Activated CD4-positive, alpha-beta T cell treated with anti-CD3 and anti-CD28 coated beads for 36 hours (primary cell): ENCODE measurements around the gene NKAP. TPM values are rescaled to one million over a fixed set of nuclear protein-coding genes. Genes with fewer than 3 reads are reported as not detected.
"Not testable (repeated sequence)": the region's sequence is repeated elsewhere in the genome, so short reads cannot be mapped to it uniquely, and the experiment has no call there.

ENCODE experiments used
- ATAC-seq: fragments of 200-7000 bp; cut with Tn5 transposase; one replicate; pipeline ENCODE4 v1.10.0; 2021; ENCODE audit warnings: mild to moderate bottlenecking, moderate library complexity
- CTCF ChIA-PET: fragments of 350-600 bp; sonication (Branson Sonifier 250); formaldehyde crosslinking; loops from one replicate; lab custom pipeline; 2021; ENCODE audit warnings: antibody characterized with exemption; lab: Charles Lee
- POLR2A ChIA-PET: fragments of 350-600 bp; sonication (Branson Sonifier 250); formaldehyde crosslinking; loops from one replicate; lab custom pipeline; 2021; ENCODE audit warnings: antibody characterized with exemption, inconsistent platforms; lab: Charles Lee
- DNase-seq: peaks from one replicate; pipeline ENCODE4 v3.0.0-alpha.2; 2020
- H3K27ac Mint-ChIP-seq: one replicate; pipeline ENCODE4 v1.8.0; 2021; ENCODE audit warnings: mixed read lengths
- H3K27me3 Mint-ChIP-seq: one replicate; pipeline ENCODE4 v1.8.0; 2021; ENCODE audit warnings: mixed read lengths
- H3K36me3 Mint-ChIP-seq: one replicate; pipeline ENCODE4 v1.8.0; 2021; ENCODE audit warnings: low read depth, mixed read lengths
- H3K4me1 Mint-ChIP-seq: one replicate; pipeline ENCODE4 v1.8.0; 2021; ENCODE audit warnings: mixed read lengths
- H3K4me3 Mint-ChIP-seq: one replicate; pipeline ENCODE4 v1.8.0; 2021; ENCODE audit warnings: mild to moderate bottlenecking, moderate library complexity, mixed read lengths
- H3K9me3 Mint-ChIP-seq: one replicate; pipeline ENCODE4 v1.8.0; 2021; ENCODE audit warnings: low read depth, mixed read lengths
- intact Hi-C, 2 experiments: fragments of 100-400 bp; cut with DNase I in 1 of 2; cut with micrococcal nuclease in 1 of 2; formaldehyde crosslinking; loops; one replicate each; pipeline versions ENCODE4 v1.14.2 to v1.15.1; 2022 to 2024; cut with DNase I, micrococcal nuclease
- total RNA-seq, 2 experiments: library from RNA; stranded (reverse); gene quantifications; one replicate each; pipeline ENCODE4 v1.2.3, GENCODE V29; 2021

Gene NKAP
- 10 to 100 TPM; 11.8 to 12.2 TPM for total RNA-seq

- ChIA-PET POLR2A (interaction anchor here (1.6 kb wide), 1 partner anchor 152 kb away, joined by 8 read pairs; the partner anchor contains the start of gene RPL39), CTCF (interaction anchor here (0.7 kb wide), 1 partner anchor 306 kb away, joined by 3 read pairs; no protein-coding TSS in a partner anchor)
- intact Hi-C loops = loop anchor here (1.0 to 10.0 kb wide), 8 partner anchors 72 to 475 kb away; partner anchors contain the start of genes NDUFA1 (in 1 of the 2), RNF113A (in 1 of the 2), RPL39 (in 1 of the 2) and SLC25A5 (in 1 of the 2)
- DNase-seq = peak; percentile 84
- peaks cover 20% of the 10 kb centered on the region for H3K4me1 Mint-ChIP-seq
- H3K4me3 Mint-ChIP-seq = peak within 1 kb of the TSS; percentile 99
- peaks cover under 1% of the 10 kb centered on the region for H3K27me3 Mint-ChIP-seq
- peak within 1 kb of the TSS; percentile 98 for H3K27ac Mint-ChIP-seq
- peak; percentile 89 for ATAC-seq
- peaks cover 5% of the 10 kb centered on the region for H3K36me3 Mint-ChIP-seq
- no peaks in the 10 kb centered on the region for H3K9me3 Mint-ChIP-seq
Observed at GRCh38 chrX:119943185-119943988, at the start of gene NKAP. NKAP (minus strand) TSS chrX:119943751; CDS start chrX:119943605, 146 bp downstream.

GRCh38 chrX:119991005-119991787, 47.6 kb upstream of the NKAP start:
- Mint-ChIP-seq H3K27ac (no peak overlapping the region), H3K9me3 (no peaks in the 10 kb centered on the region), H3K27me3 (peaks cover 40% of the 10 kb centered on the region), H3K36me3 (no peaks in the 10 kb centered on the region), H3K4me3 (peak overlapping the region; percentile 62), H3K4me1 (peaks cover 8% of the 10 kb centered on the region)
- ChIA-PET CTCF (interaction anchor here (1.3 to 1.4 kb wide), 2 partner anchors 9 to 10 kb away, joined by 3 to 7 read pairs; no protein-coding TSS in a partner anchor), POLR2A (no interaction called here)
- intact Hi-C loops = no loop called here
- DNase-seq = peak; percentile 16
- ATAC-seq = no peak

- no peak for ATAC-seq
- ChIA-PET CTCF (interaction anchor here (1.3 to 1.4 kb wide), 2 partner anchors 9 to 10 kb away, joined by 3 to 7 read pairs; no protein-coding TSS in a partner anchor), POLR2A (no interaction called here)
- Mint-ChIP-seq H3K27ac (no peak overlapping the region), H3K27me3 (peaks cover 37% of the 10 kb centered on the region), H3K4me3 (peak overlapping the region; percentile 62), H3K36me3 (no peaks in the 10 kb centered on the region), H3K4me1 (peaks cover 8% of the 10 kb centered on the region), H3K9me3 (no peaks in the 10 kb centered on the region)
- DNase-seq = peak; percentile 8
- intact Hi-C loops = no loop called here
Observed at GRCh38 chrX:119990556-119991004, 47.0 kb upstream of the NKAP start.

GRCh38 chrX:119989905-119990555, 46.5 kb upstream of the NKAP start:
- ChIA-PET CTCF (no interaction called here), POLR2A (no interaction called here)
- ATAC-seq (no peak), DNase-seq (no peak)
- Mint-ChIP-seq H3K4me1 (peaks cover 8% of the 10 kb centered on the region), H3K27ac (no peak overlapping the region), H3K9me3 (no peaks in the 10 kb centered on the region), H3K4me3 (peak overlapping the region; percentile 62), H3K27me3 (peaks cover 35% of the 10 kb centered on the region), H3K36me3 (no peaks in the 10 kb centered on the region)
- intact Hi-C loops = loop anchor here in 1 of 2 experiments (10.0 kb wide), 1 partner anchor 155 kb away; no protein-coding TSS in a partner anchor

- DNase-seq (no peak), ATAC-seq (no peak)
- no peak overlapping the region for H3K4me3 Mint-ChIP-seq
- CTCF ChIA-PET = no interaction called here
- H3K4me1 Mint-ChIP-seq = peaks cover 8% of the 10 kb centered on the region
- H3K27ac Mint-ChIP-seq = no peak overlapping the region
- intact Hi-C loops = loop anchor here in 1 of 2 experiments (10.0 kb wide), 1 partner anchor 159 kb away; no protein-coding TSS in a partner anchor
- POLR2A ChIA-PET = no interaction called here
- H3K9me3 Mint-ChIP-seq = no peaks in the 10 kb centered on the region
- H3K36me3 Mint-ChIP-seq = no peaks in the 10 kb centered on the region
- peaks cover 23% of the 10 kb centered on the region for H3K27me3 Mint-ChIP-seq
Observed at GRCh38 chrX:119986203-119986602, 42.7 kb upstream of the NKAP start.

- no peaks in the 10 kb centered on the region for H3K36me3 Mint-ChIP-seq
- CTCF ChIA-PET = no interaction called here
- intact Hi-C loops = loop anchor here in 1 of 2 experiments (10.0 kb wide), 1 partner anchor 160 kb away; no protein-coding TSS in a partner anchor
Observed at GRCh38 chrX:119984652-119985051, 41.1 kb upstream of the NKAP start.

GRCh38 chrX:119983494-119983893, 39.9 kb upstream of the NKAP start:
- Mint-ChIP-seq H3K36me3 (no peaks in the 10 kb centered on the region), H3K27me3 (peaks cover 6% of the 10 kb centered on the region), H3K9me3 (no peaks in the 10 kb centered on the region), H3K27ac (no peak overlapping the region), H3K4me3 (no peak overlapping the region), H3K4me1 (no peaks in the 10 kb centered on the region)
- DNase-seq = no peak
- ChIA-PET CTCF (interaction anchor here (1.1 kb wide), 1 partner anchor 23 kb away, joined by 3 read pairs; no protein-coding TSS in a partner anchor), POLR2A (no interaction called here)
- intact Hi-C loops = loop anchor here in 1 of 2 experiments (10.0 kb wide), 1 partner anchor 161 kb away; no protein-coding TSS in a partner anchor
- ATAC-seq = no peak

More at GRCh38 chrX:119984652-119985051, 41.1 kb upstream of the NKAP start:
- no peak overlapping the region for H3K27ac Mint-ChIP-seq
- peaks cover 10% of the 10 kb centered on the region for H3K27me3 Mint-ChIP-seq
- H3K9me3 Mint-ChIP-seq = no peaks in the 10 kb centered on the region
- ATAC-seq (no peak), DNase-seq (no peak)
- no peaks in the 10 kb centered on the region for H3K4me1 Mint-ChIP-seq
- POLR2A ChIA-PET = no interaction called here
- no peak overlapping the region for H3K4me3 Mint-ChIP-seq

GRCh38 chrX:119982145-119982544, 38.6 kb upstream of the NKAP start:
- no peak for ATAC-seq
- no peak for DNase-seq
- ChIA-PET POLR2A (interaction anchor here (0.7 kb wide), 1 partner anchor 1154 kb away, joined by 4 read pairs; no protein-coding TSS in a partner anchor), CTCF (interaction anchor here (0.7 to 1.2 kb wide), 4 partner anchors 9 to 1781 kb away, joined by 3 to 7 read pairs (median 3); no protein-coding TSS in a partner anchor)
- H3K4me1 Mint-ChIP-seq = no peaks in the 10 kb centered on the region
- H3K27ac Mint-ChIP-seq = no peak overlapping the region
- no peaks in the 10 kb centered on the region for H3K36me3 Mint-ChIP-seq
- H3K4me3 Mint-ChIP-seq = no peak overlapping the region
- peaks cover 6% of the 10 kb centered on the region for H3K27me3 Mint-ChIP-seq
- intact Hi-C loops = loop anchor here in 1 of 2 experiments (10.0 kb wide), 1 partner anchor 163 kb away; no protein-coding TSS in a partner anchor
- no peaks in the 10 kb centered on the region for H3K9me3 Mint-ChIP-seq

- H3K9me3 Mint-ChIP-seq = no peaks in the 10 kb centered on the region
- DNase-seq = peak; percentile 42
- intact Hi-C loops = loop anchor here in 1 of 2 experiments (10.0 kb wide), 1 partner anchor 163 kb away; no protein-coding TSS in a partner anchor
- ChIA-PET CTCF (interaction anchor here (0.7 to 1.2 kb wide), 4 partner anchors 10 to 1780 kb away, joined by 3 to 7 read pairs (median 3); no protein-coding TSS in a partner anchor), POLR2A (interaction anchor here (0.7 kb wide), 1 partner anchor 1155 kb away, joined by 4 read pairs; no protein-coding TSS in a partner anchor)
- peaks cover 6% of the 10 kb centered on the region for H3K27me3 Mint-ChIP-seq
- no peaks in the 10 kb centered on the region for H3K36me3 Mint-ChIP-seq
- no peak overlapping the region for H3K27ac Mint-ChIP-seq
- ATAC-seq = no peak
- no peaks in the 10 kb centered on the region for H3K4me1 Mint-ChIP-seq
- H3K4me3 Mint-ChIP-seq = no peak overlapping the region
Observed at GRCh38 chrX:119981286-119982070, 37.9 kb upstream of the NKAP start.

- intact Hi-C loops, H3K4me1 Mint-ChIP-seq, H3K27ac Mint-ChIP-seq, H3K4me3 Mint-ChIP-seq, DNase-seq, H3K27me3 Mint-ChIP-seq, H3K9me3 Mint-ChIP-seq, ATAC-seq, POLR2A ChIA-PET, H3K36me3 Mint-ChIP-seq, CTCF ChIA-PET: not testable (repeated sequence)
Observed at GRCh38 chrX:119977172-119977571, 33.6 kb upstream of the NKAP start.
